Fibroblast of skin of left biceps (primary cell): ENCODE results near the gene CNTROB.

Experiments used
- DNase-seq, 2 experiments: peaks; one replicate each; pipeline ENCODE4 v3.0.0-alpha.2; 2013; ENCODE audit warnings: low read depth in 2 of 2

Gene CNTROB

DNA sequence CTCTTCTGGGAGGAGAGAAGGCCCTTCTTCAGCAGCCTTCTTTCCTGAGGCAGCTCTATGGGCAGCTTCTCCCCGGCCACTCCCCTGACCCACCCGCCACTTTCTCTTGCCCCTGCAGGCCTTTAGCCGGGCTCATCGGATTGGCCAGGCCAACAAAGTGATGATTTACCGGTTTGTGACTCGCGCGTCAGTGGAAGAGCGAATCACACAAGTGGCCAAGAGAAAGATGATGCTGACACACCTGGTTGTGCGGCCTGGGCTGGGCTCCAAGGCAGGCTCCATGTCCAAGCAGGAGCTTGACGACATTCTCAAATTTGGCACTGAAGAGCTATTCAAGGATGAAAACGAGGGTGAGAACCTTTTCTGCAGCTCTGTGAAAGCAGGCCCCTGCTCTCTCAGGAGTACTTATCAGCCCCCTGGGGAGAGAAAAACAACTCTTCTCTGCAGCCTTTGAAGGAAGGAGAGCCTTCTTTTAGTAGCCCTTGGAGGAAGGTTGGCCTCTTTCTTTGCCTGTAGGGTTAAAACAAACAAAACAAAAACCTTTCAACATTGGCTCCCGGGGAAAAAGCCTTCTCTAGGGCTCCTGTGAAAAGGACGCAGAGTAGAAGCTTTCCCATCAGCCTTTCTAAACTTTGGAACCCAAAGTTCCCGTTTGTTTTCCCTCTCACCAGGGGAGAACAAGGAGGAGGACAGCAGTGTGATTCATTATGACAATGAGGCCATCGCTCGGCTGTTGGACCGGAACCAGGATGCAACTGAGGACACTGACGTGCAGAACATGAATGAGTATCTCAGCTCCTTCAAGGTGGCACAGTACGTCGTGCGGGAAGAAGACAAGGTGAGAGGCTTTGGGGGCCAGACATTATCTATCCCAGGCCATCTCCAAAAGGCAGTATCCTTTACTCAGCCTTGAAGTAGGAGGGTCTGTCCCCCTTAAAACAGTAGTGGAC is 28.6 kb upstream of the CNTROB start:
- no peak for DNase-seq

DNA sequence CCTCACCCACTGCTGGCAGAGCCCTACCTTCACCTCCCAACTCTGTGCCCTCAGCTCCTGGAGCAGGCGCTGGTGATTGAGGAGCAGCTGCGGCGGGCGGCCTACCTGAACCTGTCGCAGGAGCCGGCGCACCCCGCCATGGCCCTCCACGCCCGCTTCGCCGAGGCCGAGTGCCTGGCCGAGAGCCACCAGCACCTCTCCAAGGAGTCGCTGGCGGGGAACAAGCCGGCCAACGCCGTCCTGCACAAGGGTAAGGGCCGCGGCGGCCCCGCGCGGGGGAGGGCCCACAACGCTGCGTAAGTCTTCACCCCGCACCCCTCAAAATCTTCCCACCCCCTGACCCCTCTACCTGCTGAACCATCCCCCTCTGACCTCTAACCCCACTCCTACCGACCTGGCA is 22.9 kb upstream of the CNTROB start:
- DNase-seq = no peak

DNA sequence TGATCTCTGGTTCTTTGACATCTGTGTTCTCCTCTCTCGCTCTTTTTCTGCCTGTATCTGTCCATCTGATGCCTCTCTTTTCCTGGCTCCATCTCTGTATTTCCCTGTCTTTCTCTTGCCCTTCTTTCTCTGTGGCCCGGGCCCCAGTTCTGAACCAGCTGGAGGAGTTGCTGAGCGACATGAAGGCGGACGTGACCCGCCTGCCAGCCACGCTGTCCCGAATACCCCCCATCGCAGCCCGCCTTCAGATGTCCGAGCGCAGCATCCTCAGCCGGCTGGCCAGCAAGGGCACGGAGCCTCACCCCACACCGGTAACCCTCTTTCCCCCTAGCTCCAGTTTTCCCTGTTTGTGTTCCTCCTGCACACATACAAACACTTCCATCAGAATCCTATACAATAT is 21.7 kb upstream of the CNTROB start:
- DNase-seq = no peak

DNA sequence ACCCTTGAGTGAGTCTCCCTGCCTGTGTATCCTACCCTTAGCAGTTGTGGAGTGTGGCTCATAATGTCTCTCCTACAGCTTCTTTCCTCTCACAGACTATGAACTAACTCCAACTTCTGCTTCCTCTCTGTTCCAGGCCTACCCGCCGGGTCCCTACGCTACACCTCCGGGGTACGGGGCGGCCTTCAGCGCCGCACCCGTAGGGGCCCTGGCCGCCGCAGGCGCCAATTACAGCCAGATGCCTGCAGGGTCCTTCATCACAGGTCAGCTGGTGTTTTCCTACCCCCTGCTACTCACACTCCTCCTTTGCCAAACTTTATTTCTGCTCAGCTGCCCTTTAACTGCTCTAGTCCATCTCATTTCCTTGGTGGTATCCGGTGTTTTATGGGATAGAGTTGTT is 21.3 kb upstream of the CNTROB start:
- DNase-seq = no peak

DNA sequence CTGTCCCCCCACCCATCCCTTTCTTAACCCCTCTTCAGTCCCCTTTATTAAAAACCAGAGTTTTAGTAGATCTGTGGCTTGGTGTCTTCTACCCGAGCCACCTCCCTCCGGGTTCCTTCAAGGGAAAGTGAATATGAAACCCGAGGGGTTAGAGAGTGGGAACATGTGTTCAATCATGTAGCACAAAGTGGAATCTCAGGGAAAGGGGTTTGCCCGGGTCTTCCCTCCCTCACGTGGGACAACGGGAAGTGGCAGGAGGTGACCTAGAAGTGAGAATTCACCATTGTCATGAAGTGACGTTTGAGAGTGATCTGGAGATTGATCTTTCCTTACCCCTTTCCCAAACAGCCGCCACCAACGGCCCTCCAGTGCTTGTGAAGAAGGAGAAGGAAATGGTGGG is 20.9 kb upstream of the CNTROB start:
- no peak for DNase-seq

DNA sequence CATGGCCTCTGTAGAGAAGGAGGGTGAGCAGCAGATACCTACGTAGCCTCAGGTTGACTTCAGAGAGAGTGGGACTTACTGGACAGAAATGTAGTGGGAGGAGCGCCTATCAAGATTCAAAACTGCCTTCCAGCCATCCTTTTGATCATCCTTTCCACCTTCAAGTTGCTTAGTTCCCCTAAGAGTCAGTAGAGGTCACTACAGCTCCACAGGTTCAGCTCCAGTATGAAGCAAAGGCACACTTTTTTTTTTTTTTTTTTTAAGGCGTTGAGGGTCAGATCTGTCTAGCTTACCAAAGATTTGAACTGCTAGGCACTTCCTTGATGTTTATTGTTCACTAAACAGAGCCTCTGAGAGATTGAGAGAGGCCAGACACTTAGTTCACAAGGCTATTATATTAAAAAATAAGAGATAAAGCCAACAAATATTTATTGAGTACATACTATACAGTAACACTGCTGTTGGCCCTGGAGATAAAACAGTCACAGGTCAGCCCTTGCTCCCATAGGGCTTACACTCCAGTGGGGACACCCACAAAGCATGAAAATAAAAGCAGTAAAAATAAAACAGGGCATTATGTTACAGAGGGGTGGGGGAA is 19.0 kb upstream of the CNTROB start:
- DNase-seq = peak; percentile 43 to 45

DNA sequence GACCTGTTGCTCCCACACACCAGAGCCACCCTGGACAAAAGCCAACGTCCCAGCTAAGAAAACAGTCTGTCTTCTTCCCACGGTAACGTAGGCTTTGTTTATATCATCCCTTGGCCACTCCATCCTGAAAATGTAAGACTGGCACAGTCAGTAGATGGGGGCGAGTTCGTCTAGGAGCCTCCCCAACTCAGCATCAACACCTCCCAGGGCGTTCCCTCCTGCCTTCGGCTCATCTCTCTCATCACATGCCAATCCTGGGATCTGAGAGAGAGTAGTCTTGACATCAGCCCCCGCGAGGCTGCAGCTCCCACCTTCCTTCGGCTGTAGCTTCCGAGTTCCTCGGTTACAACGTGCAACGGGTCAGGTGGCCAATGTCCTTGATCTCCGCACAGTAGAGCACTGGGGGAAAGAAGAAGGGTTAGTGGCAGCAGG is 16.8 kb upstream of the CNTROB start:
- no peak for DNase-seq

DNA sequence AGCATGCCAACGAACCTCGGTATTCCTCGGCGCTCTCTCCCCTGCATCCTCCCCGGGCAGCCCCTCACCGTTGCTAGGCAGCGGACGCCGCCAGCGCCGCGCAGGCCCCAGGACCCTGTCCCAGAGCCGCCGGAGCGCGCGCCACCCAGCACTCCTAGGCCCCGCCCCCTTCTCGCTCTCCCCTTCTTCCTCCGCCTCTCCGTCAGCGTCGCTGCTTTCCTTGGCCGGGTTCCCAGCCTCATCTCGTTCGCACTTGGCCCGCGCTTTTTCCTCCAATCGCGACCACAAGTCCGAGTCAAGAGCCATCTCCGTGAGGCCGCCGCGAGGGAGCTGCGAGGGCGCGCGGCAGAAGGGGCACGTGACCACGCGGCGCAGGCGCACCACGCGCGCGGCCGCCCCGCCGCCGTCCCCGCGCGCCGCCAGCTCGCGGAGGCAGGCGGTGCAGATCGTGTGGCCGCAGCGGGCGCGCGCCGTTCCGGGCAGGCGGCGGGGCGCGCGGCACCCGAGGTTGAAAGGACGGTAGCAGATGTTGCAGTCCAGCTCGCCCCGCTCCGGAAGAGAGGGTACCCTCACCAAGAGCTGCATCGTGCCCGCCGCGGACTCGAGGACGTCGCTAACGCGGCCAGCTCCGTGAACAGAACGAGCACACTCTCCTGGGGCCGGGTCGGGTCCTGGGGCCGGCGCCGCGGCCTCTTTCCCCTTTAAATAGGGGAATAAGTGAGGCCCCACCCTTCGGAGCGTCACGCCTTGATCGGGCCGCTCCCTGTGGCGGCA is 16.2 kb upstream of the CNTROB start, which contains the start of gene RNF227:
Gene RNF227, minus strand, starts transcription at position 679 of the 774 bp plus-strand sequence. Its CDS starts 94 bp downstream, at position 585.
- DNase-seq = peak; percentile 95 to 96

DNA sequence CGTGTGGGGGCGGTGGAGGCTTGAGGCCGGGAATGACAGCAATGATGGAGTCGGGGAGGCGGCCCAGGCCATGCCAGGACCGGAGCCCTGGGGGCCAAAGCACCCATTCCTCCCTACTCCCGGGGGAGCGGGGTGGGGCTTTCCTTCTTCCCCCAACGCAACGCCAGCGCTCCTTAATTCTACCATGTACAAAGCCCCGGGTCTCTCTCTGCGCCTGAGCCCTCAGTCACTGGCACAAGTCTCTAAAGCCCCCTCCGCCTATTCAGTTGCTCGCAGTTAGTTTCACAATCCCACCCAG is 15.7 kb upstream of the CNTROB start:
- DNase-seq = no peak

DNA sequence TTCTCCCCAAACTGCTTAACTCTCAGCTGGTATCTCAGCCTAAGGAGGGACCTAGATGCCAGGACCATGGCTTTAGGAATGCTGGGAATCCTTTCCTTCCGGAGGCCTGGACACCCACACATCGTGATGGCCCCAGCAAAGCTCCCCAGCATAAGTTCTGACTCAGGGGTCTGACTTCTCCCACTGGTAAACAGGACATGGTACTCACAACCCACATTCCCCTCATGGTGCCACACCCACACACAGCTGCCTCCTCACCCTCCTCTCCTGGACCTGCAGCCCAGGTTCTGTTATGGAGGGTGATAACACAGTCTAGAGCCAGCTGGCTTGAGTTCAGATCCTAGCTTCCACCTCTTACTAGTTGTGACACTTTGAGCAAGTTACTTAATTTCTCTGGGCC is 15.2 kb upstream of the CNTROB start:
- DNase-seq = no peak

DNA sequence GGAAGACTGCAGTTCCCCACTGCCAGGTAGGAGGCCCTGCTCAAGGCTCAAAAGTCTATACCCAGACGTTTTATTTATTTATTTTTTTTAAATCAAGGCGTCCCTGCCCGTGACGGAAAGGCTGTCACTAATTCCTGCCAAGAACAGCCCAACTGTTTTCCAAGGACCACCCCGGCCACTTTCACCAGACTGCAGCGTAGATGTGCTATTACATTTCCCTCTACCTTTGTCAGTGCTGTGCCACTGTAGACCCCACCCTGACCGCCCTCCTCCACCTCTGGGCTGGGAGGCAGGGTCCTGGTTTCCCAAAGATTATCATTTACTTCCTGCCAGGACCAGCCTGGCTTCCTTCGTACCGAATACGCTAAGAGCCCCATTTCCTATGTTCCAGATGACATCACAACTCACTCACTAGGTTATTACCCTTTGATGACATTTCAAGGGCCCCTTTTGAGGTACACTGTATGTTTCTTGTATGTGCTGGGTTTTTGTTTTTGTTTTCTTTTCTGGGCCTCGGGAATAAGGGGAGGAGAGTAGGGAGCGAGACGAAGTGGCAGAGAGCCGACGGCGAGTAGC is 9.6 kb upstream of the CNTROB start:
- DNase-seq = no peak

DNA sequence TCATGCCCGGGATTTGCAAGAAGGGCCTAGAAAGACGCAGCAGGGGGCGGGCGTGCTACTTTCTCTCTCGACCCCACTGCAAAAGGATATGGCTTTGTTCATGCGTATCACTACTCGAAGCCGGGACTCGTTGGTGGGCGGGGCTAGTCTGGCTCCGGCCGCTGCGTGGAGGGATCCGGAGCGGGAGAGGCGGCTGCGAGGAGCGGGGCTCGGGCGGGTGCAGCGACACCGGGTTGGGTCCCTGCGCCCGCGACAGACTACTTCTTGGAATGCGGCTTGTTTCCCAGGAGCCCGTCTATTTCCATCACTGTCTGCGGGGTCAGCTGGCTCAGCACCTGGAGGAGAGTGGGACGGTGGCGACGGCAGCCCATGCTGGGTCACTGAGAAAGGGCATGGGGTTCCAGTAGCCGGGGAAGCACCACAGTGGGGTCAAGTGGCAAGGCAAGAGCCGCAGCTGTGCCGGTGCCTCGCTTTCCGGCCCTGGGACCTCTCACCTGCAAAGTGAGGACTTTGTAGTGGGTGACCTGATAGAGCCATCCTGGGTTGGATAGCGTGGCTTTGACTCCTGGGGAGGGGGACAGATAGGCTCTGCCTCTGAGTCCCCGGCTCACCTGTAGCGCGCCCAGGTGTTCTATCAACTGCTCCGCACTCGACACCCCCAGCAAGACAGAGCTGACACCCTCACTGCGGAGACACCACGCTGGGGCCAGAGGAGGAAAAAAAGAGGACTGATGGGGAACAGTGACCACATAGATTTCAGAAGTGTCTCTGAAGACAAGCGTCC is 9.0 kb upstream of the CNTROB start:
- DNase-seq = peak; percentile 57 to 64

DNA sequence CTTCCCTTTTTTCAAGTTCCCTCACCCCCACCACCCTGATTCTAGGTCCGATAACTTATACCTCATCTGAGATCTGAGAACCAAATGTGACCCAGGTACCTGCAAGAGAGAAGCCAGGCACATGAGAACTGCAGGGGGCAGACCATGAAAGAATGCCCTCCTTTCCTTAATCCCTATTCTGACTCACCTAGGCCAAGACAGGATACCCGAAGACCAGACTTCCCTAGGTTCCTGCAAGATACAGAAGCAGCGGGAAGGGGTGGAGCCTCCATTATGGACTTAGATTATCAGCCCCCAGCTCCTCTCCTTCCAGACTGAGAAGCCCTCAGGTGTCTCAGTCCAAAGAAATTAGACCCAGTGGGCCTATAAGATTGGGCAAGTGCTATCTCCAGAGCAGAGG is 4.4 kb upstream of the CNTROB start:
- DNase-seq = no peak

DNA sequence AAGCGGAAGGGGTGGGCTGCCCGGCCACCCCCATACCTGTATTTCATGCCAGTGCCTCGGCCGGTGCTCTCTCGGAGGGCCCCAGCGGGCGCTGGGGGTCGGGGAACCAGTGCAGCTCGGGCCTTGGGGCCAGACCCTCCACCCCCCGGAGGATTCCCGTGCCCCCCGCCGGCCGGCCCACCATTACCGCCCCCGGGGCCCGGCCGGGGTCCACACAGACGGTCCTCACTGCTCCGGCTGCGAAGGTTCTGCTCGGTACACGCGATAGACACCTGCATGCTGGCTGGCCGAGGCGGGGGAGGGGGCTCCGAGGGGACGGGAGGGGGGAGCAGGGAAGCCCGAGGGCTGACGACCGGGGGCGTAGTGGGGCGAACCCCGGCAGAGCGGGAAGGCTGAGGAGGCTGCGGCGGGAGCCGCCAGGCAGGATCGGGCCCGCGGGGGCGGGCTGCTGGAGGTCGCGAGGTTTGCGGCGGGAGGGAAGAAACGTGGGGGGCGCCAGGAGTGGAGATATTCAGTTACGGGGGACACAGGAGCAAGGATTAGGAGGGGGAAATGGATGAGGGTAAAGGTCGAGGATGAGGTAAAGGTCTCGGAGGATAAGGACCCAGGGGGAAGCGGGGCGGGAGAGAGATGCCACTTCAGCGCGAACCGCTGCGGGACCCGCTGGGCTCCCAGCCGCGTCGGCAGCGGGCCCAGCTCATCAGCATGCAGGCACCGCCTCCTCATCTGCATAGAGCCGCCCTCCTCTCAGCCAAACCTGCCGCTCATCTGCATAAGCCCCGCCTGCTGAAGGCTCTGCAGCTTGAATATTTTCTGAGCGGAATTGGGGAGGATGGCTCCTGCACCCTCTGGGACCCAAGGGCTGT is 2.6 kb upstream of the CNTROB start, which contains the start of gene KCNAB3:
Gene KCNAB3, minus strand, starts transcription at position 699 of the 866 bp plus-strand sequence. Its CDS starts 421 bp downstream, at position 278.
- DNase-seq = peak; percentile 20 to 28

DNA sequence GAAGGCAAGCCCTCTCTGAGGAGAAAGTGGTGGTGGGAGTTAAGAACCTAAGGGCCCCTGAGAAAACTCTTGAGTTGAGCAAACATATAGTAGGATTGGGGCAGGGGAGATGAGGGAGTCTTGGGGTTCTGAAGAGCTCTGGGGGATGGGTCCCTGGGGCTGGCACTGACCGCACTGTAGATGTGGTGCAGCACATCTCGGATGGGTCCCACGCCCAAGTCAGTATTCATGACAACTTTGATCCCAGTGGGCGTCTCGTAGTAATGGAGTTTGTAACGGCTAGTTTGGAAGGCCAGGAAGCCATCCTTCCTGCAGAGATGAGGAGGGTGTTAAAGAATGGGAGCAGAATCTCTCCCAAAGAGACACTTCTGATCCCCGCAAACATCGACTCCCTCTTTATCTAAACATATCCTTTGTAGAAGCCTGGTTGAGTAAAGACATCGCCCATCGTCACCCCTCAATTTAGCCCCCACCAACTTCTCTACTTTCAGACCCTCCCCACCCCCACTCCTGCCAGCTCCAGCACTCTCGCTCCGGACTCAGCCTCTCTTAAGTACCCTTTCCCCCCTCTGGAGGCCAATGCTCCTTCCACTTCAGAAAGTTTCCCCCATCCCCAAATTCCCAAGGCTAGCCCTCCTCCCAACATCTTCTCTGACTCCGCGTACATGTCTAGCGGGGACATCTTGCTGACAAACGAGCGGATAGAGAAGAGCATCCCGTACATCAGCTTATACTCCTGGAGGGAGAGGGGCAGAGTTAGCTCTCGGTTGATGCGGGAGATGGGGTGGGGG is 970 bp upstream of the CNTROB start:
- no peak for DNase-seq

DNA sequence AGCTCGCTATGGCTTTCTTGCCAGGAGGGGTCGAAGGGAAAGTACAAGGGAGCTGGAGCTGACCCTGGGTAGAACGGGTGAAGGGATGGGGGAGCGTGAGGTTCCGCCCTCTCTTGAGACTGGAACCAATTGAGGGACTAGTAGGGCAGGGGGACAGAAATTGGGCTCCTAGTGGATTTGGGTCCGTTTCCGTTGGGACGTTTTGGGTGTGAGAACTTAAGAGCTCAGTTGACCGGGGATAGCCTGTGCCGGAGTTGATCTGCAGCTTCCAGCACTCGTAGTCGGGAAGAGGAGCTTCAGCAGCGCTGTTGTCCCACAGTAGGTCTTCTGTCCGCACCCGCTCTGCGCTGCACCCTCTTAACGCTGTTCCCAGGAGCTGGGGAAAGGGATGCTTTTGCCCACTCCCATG is 481 bp downstream of the CNTROB start:
- DNase-seq = no peak

DNA sequence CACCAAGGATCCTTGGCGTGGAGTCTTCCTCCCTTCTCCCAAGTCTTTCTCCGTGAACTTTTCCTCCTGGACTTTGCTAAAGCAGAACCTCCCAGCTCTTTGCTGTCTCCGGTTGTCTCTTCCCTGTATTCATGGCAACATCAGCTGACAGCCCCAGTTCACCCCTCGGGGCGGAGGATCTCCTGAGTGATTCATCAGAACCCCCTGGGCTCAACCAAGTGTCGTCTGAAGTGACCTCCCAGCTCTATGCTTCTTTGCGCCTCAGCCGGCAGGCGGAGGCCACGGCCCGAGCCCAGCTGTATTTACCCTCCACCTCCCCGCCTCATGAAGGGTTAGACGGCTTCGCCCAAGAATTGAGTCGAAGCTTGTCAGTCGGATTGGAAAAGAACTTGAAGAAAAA is 943 bp downstream of the CNTROB start:
- no peak for DNase-seq

DNA sequence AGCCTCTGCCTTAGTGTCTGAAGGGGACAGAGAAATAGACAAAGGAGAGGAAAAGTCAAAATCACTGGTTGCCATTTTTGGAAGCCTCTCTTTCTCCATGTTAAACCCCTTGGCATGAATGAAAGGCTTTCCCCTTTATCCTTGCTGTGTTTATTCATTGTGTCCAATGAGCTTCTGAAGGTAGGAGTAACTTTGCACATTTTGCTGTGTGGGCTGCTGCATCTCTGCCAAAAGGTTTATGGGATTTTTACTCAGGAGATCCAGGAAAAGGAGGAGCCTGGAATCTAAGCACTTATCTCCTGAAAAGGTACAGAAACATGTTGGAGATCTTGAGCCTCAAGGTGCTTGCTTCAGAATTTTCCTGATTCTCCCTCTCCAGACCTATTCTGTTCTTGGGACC is 3.9 kb downstream of the CNTROB start:
- DNase-seq = no peak

DNA sequence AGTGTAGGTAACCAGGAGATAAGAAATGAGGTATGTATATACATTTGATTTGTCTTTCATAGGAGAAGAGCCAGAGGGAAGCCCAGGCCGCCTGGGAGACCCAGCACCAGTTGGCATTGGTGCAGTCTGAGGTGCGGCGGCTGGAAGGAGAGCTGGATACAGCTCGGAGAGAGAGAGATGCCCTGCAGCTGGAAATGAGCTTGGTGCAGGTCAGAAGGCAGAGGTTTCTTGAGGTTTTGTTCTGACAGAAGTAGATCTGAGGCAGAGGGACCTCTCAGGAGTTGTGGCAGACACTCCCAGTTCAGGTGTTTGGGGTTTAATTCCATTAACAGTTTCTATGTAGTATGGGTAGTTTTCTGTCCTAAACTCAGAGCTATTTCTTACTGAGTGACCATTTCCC is 8.0 kb downstream of the CNTROB start:
- DNase-seq = no peak
